H1 (cell line): ENCODE data around the gene GATD1. TPM values are rescaled to one million over a fixed set of nuclear protein-coding genes. Genes with fewer than 3 reads are reported as not detected.

Experiments used
- CTCF ChIA-PET: fragments of 300-600 bp; sonication (Branson Sonifier 250); formaldehyde crosslinking; loops from one replicate; lab custom pipeline; 2021; ENCODE audit not compliant: partially characterized antibody; lab: Charles Lee
- POLR2A ChIA-PET: fragments of 300-600 bp; sonication (Branson Sonifier 250); formaldehyde crosslinking; loops from one replicate; lab custom pipeline; 2021; ENCODE audit warnings: inconsistent platforms; ENCODE audit not compliant: partially characterized antibody; lab: Charles Lee
- DNase-seq, 2 experiments: peaks; one replicate each; pipeline versions ENCODE4 v3.0.0 to v3.0.0-alpha.2; 2010 to 2022; ENCODE audit warnings: low spot score in 2 of 2, low read depth in 1 of 2, mixed read lengths in 1 of 2
- FAIRE-seq: peaks from 2 replicates; lab custom pipeline; 2011; peaks lifted over from hg19 to GRCh38; lab: Jason Lieb, UNC
- H2AFZ ChIP-seq: 2 replicates; pipeline ENCODE4 v1.8.1; 2012; ENCODE audit warnings: low read length, inconsistent platforms
- H2AK5ac ChIP-seq: 2 replicates; pipeline ENCODE4 v1.6.1; 2013; ENCODE audit warnings: low read depth, low read length
- H2BK120ac ChIP-seq: replicated peaks from 2 replicates; pipeline ENCODE3; 2013; ENCODE audit warnings: low read depth, low read length, inconsistent platforms
- H2BK12ac ChIP-seq: 2 replicates; pipeline ENCODE4 v1.6.1; 2013; ENCODE audit warnings: low read depth, low read length
- H2BK15ac ChIP-seq: 2 replicates; pipeline ENCODE4 v1.6.1; 2013; ENCODE audit warnings: low read length
- H2BK20ac ChIP-seq: 2 replicates; pipeline ENCODE4 v1.6.1; 2013; ENCODE audit warnings: low read length
- H2BK5ac ChIP-seq: 2 replicates; pipeline ENCODE4 v1.6.1; 2013; ENCODE audit warnings: low read depth, low read length
- H3K14ac ChIP-seq: 2 replicates; pipeline ENCODE4 v1.6.1; 2013; ENCODE audit warnings: inconsistent platforms; ENCODE audit not compliant: insufficient read length
- H3K18ac ChIP-seq: 2 replicates; pipeline ENCODE4 v1.6.1; 2013; ENCODE audit warnings: low read length; ENCODE audit errors: extremely low read depth
- H3K23ac ChIP-seq: 2 replicates; pipeline ENCODE4 v1.6.1; 2013; ENCODE audit warnings: inconsistent platforms; ENCODE audit not compliant: insufficient read length
- H3K23me2 ChIP-seq: 2 replicates; pipeline ENCODE4 v1.6.1; 2013; ENCODE audit warnings: low read depth, low read length
- H3K27ac ChIP-seq: 2 replicates; pipeline ENCODE4 v1.6.1; 2011; ENCODE audit warnings: low read depth, low read length, inconsistent platforms
- H3K27me3 ChIP-seq, 4 experiments: replicated peaks in 1 of 4; 1 replicate in 1 of 4; 2 replicates in 3 of 4; pipeline versions ENCODE4 v1.6.1 to v1.8.1; 2011 to 2013; ENCODE audit warnings: low read length in 3 of 4, mild to moderate bottlenecking in 3 of 4, inconsistent platforms in 2 of 4, mixed read lengths in 2 of 4, moderate library complexity in 1 of 4; ENCODE audit not compliant: control insufficient read depth in 3 of 4, insufficient read depth in 3 of 4; ENCODE audit errors: extremely low read depth in 1 of 4
- H3K36me3 ChIP-seq, 4 experiments: 2 replicates each; pipeline versions ENCODE4 v1.6.1 to v1.8.1; 2011 to 2013; ENCODE audit warnings: mild to moderate bottlenecking in 4 of 4, low read length in 3 of 4, moderate library complexity in 2 of 4, control low read depth in 1 of 4, inconsistent platforms in 1 of 4; ENCODE audit not compliant: insufficient read depth in 4 of 4, control insufficient read depth in 2 of 4
- H3K4ac ChIP-seq: replicated peaks from 2 replicates; pipeline ENCODE3; 2013; ENCODE audit warnings: low read length, low read depth, mixed read lengths, inconsistent platforms; ENCODE audit not compliant: insufficient read length
- H3K4me1 ChIP-seq, 4 experiments: replicated peaks in 1 of 4; 1 replicate in 1 of 4; 2 replicates in 3 of 4; pipeline versions ENCODE4 v1.6.1 to v1.8.1; 2011 to 2013; ENCODE audit warnings: low read length in 3 of 4, inconsistent platforms in 2 of 4, mixed read lengths in 1 of 4; ENCODE audit not compliant: insufficient read depth in 4 of 4, control insufficient read depth in 3 of 4
- H3K4me2 ChIP-seq, 2 experiments: 2 replicates each; pipeline versions ENCODE4 v1.6.1 to v1.8.1; 2011 to 2013; ENCODE audit warnings: low read depth in 2 of 2, low read length in 2 of 2, control low read depth in 1 of 2, inconsistent platforms in 1 of 2, mild to moderate bottlenecking in 1 of 2; ENCODE audit not compliant: insufficient read depth in 1 of 2
- H3K4me3 ChIP-seq, 4 experiments: fragments of 200-600, 300-600 bp in 1 of 4; sonication (generic), shearing (Covaris generic), sonication (Bioruptor Twin) in 1 of 4; 2 replicates each; pipeline versions ENCODE4 v1.5.1 to v1.8.1; 2011 to 2016; ENCODE audit warnings: low read length in 4 of 4, low read depth in 3 of 4, control low read depth in 2 of 4, inconsistent platforms in 2 of 4, mild to moderate bottlenecking in 2 of 4, mixed read lengths in 1 of 4, moderate library complexity in 1 of 4; ENCODE audit not compliant: insufficient read depth in 2 of 4; ENCODE audit errors: extremely low read depth in 1 of 4
- H3K56ac ChIP-seq: replicated peaks from 2 replicates; pipeline ENCODE3; 2013; ENCODE audit warnings: low read depth, mild to moderate bottlenecking, mixed read lengths, low read length, inconsistent platforms; ENCODE audit not compliant: insufficient read length
- H3K79me1 ChIP-seq: 2 replicates; pipeline ENCODE4 v1.6.1; 2013; ENCODE audit warnings: low read depth, low read length, control low read depth
- H3K79me2 ChIP-seq, 2 experiments: 2 replicates each; pipeline versions ENCODE4 v1.6.1 to v1.8.1; 2012 to 2013; ENCODE audit warnings: low read length in 2 of 2, mild to moderate bottlenecking in 2 of 2, inconsistent platforms in 1 of 2; ENCODE audit not compliant: insufficient read depth in 2 of 2, control insufficient read depth in 1 of 2
- H3K9ac ChIP-seq, 4 experiments: replicated peaks in 1 of 4; 1 replicate in 1 of 4; 2 replicates in 3 of 4; pipeline versions ENCODE4 v1.6.1 to v1.8.1; 2011 to 2013; ENCODE audit warnings: low read depth in 3 of 4, low read length in 3 of 4, control low read depth in 2 of 4, mild to moderate bottlenecking in 2 of 4, moderate library complexity in 2 of 4, inconsistent platforms in 1 of 4; ENCODE audit errors: extremely low read depth in 1 of 4
- H3K9me3 ChIP-seq, 2 experiments: 2 replicates each; pipeline versions ENCODE4 v1.6.1 to v1.8.1; 2012 to 2013; ENCODE audit warnings: mild to moderate bottlenecking in 2 of 2, moderate library complexity in 2 of 2, control low read depth in 1 of 2, inconsistent platforms in 1 of 2, low read depth in 1 of 2, low read length in 1 of 2, mixed read lengths in 1 of 2; ENCODE audit not compliant: insufficient read depth in 2 of 2
- H4K20me1 ChIP-seq, 2 experiments: replicated peaks in 1 of 2; 2 replicates each; pipeline versions ENCODE3 to v1.8.1; 2011 to 2013; ENCODE audit warnings: inconsistent platforms in 2 of 2, low read length in 2 of 2, mild to moderate bottlenecking in 1 of 2; ENCODE audit not compliant: insufficient read depth in 2 of 2, control insufficient read depth in 1 of 2
- H4K5ac ChIP-seq: 2 replicates; pipeline ENCODE4 v1.6.1; 2013; ENCODE audit warnings: low read length, low read depth, mixed read lengths, inconsistent platforms; ENCODE audit not compliant: insufficient read length
- H4K8ac ChIP-seq: 2 replicates; pipeline ENCODE4 v1.8.0; 2013; ENCODE audit warnings: mild to moderate bottlenecking, moderate library complexity, low read length, inconsistent platforms; ENCODE audit not compliant: insufficient read depth; ENCODE audit errors: extremely low read depth
- H4K91ac ChIP-seq: replicated peaks from 2 replicates; pipeline ENCODE3; 2013; ENCODE audit warnings: low read length, mixed read lengths, inconsistent platforms; ENCODE audit not compliant: insufficient read length
- BACH1 ChIP-seq: IDR thresholded peaks from 2 replicates; pipeline ENCODE4 v1.6.1; 2012; ENCODE audit warnings: low read length, improper control_type of control experiment
- EZH2 ChIP-seq: fragments of 200-600 bp; sonication (generic); IDR thresholded peaks from 2 replicates; pipeline ENCODE4 v1.7.1; 2012; ENCODE audit warnings: low read depth, mild to moderate bottlenecking, moderate library complexity, low read length, inconsistent platforms; ENCODE audit not compliant: severe bottlenecking
- HDAC6 ChIP-seq: IDR thresholded peaks from one replicate; pipeline ENCODE4 v1.7.1; 2012; ENCODE audit warnings: low read depth, mild to moderate bottlenecking, inconsistent platforms, low read length, moderate library complexity
- JUND ChIP-seq: IDR thresholded peaks from 2 replicates; pipeline ENCODE4 v1.6.1; 2011; ENCODE audit warnings: mild to moderate bottlenecking, improper control_type of control experiment, low read length
- NANOG ChIP-seq: IDR thresholded peaks from 2 replicates; pipeline ENCODE4 v1.6.1; 2011; ENCODE audit warnings: low read length, low read depth, mild to moderate bottlenecking, inconsistent platforms; ENCODE audit not compliant: insufficient read depth, poor library complexity, severe bottlenecking
- POU5F1 ChIP-seq: IDR thresholded peaks from 2 replicates; pipeline ENCODE4 v1.6.1; 2011; ENCODE audit warnings: low read depth, mild to moderate bottlenecking, low read length, moderate library complexity
- YY1 ChIP-seq: IDR thresholded peaks from 2 replicates; pipeline ENCODE4 v1.6.1; 2011; ENCODE audit warnings: low read depth, mild to moderate bottlenecking, low read length
- WGBS, 2 experiments: shearing (Covaris generic) in 1 of 2; methylation state at CpG; one replicate each; pipeline versions ENCODE4 v1.1.6 to v1.1.7; 2013 to 2015; ENCODE audit warnings: low lambda C conversion rate in 2 of 2, mixed read lengths in 2 of 2, inconsistent platforms in 1 of 2, low coverage in 1 of 2, missing lambda C conversion rate in 1 of 2; ENCODE audit not compliant: insufficient replicate concordance in 2 of 2, insufficient coverage in 1 of 2, insufficient read length in 1 of 2; ENCODE audit errors: extremely low coverage in 1 of 2, missing lambda C conversion rate in 1 of 2; 5-methylcytosine and 5-hydroxymethylcytosine counted together
- polyA plus RNA-seq, 7 experiments: library from polyadenylated mRNA; depleted of rRNA in 3 of 7; stranded (reverse) in 5 of 7; unstranded in 2 of 7; fragments of >200 nt in 5 of 7; fragments of 200-250 nt in 2 of 7; gene quantifications; 1 replicate in 5 of 7; 2 replicates in 1 of 7; 4 replicates in 1 of 7; pipeline versions ENCODE4 v1.2.1 to v1.2.3, GENCODE V29; 2011 to 2013; ENCODE audit warnings: missing spikeins in 2 of 7, mixed read lengths in 2 of 7
- total RNA-seq: library from RNA; stranded (reverse); fragmentation: NEBNext Ultra II Directional; extraction: Animal tissue kit (Norgen Biotek cat#: 25700); gene quantifications from 2 replicates; pipeline ENCODE4 v1.2.1, GENCODE V29; 2021
- TF ChIP-seq, protein P1 (sequence below): IDR thresholded peaks from 2 replicates; pipeline ENCODE4 v1.6.1; 2011; ENCODE audit warnings: low read depth, mild to moderate bottlenecking, low read length; ENCODE audit not compliant: insufficient read depth
- TF ChIP-seq, protein P2 (sequence below): IDR thresholded peaks from 2 replicates; pipeline ENCODE4 v1.6.1; 2012; ENCODE audit warnings: inconsistent platforms

GATD1 gene
- total and polyA plus RNA-seq, 2 of the 8 experiments (the other 6 are each of a cell fraction or from before 2014, with no cell fraction given), result 47.5 to 54.8 TPM

DNA sequence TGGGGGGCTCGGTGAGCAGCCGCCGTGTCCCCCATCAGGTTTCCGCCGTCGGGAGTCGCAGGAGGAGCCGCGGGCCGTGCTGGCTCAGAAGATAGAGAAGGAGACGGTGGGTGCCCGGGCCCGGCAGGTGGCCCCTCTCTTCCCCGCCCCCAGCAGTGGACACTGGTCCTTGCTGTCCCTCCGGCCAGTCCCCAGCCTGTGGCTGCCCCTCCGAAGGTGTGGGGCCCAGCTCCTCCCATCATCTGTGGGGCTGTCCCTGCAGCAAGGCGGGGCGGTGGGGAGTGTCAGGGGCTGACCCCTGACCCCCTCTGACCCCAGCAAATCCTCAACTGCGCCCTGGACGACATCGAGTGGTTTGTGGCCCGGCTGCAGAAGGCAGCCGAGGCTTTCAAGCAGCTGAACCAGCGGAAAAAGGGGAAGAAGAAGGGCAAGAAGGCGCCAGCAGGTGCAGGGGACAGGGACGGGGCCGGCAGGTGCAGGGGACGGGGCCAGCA, 56.0 kb downstream of the GATD1 start:
- H3K27ac ChIP-seq, result no peak overlapping the region
- no peak overlapping the region for H2BK20ac ChIP-seq
- no peak overlapping the region for H2AK5ac ChIP-seq
- ChIA-PET CTCF (interaction anchor here (1.2 to 15.4 kb wide), 11 partner anchors 10 to 60 kb away, joined by 3 to 395 read pairs (median 8); partner anchors contain the start of genes TALDO1 and TMEM80), POLR2A (interaction anchor here (1.0 to 13.2 kb wide), 11 partner anchors 9 to 109 kb away, joined by 3 to 216 read pairs (median 4); partner anchors contain the start of genes DRD4 and TALDO1)
- H3K23me2 ChIP-seq, result peaks cover 6% of the 10 kb centered on the region; the same call in 1 of the 2 replicates
- H3K9me3 ChIP-seq, result no peaks in the 10 kb centered on the region
- H4K91ac ChIP-seq, result no peak overlapping the region
- no peaks in the 10 kb centered on the region for H4K20me1 ChIP-seq
- FAIRE-seq (no peak), DNase-seq (no peak)
- WGBS, 2 experiments, result 88% methylated on average over 24 of the region's 28 CpGs; no CpG with 5 or more reads in 1 of the 2 experiments
- H3K4me1 ChIP-seq, result peaks cover 0 to 12% (median 7%) of the 10 kb centered on the region in 4 experiments; a peak in 5 of 7 replicates
- H3K4me2 ChIP-seq, result peak overlapping the region in 1 of 2 experiments; percentile 54; a peak in 2 of 4 replicates
- H3K36me3 ChIP-seq, result no peaks in the 10 kb centered on the region
- H3K23ac ChIP-seq, result no peak overlapping the region
- TF ChIP-seq POU5F1 (no peak), BACH1 (no peak), JUND (no peak), HDAC6 (no peak), EZH2 (no peak), YY1 (no peak), NANOG (no peak)
- TF ChIP-seq, protein P1, sequence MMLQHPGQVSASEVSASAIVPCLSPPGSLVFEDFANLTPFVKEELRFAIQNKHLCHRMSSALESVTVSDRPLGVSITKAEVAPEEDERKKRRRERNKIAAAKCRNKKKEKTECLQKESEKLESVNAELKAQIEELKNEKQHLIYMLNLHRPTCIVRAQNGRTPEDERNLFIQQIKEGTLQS, result no peak
- TF ChIP-seq, protein P2, sequence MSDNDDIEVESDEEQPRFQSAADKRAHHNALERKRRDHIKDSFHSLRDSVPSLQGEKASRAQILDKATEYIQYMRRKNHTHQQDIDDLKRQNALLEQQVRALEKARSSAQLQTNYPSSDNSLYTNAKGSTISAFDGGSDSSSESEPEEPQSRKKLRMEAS, result no peak
- no peaks in the 10 kb centered on the region for H3K79me1 ChIP-seq
- peak overlapping the region in 1 of 4 experiments; percentile 49; a peak in 2 of 8 replicates for H3K4me3 ChIP-seq
- H3K56ac ChIP-seq, result no peak overlapping the region
- H3K9ac ChIP-seq, result no peak overlapping the region
- no peak overlapping the region for H2BK120ac ChIP-seq
- H4K5ac ChIP-seq, result no peak overlapping the region
- no peak overlapping the region for H2BK5ac ChIP-seq
- H2BK15ac ChIP-seq, result no peak overlapping the region
- H2BK12ac ChIP-seq, result no peak overlapping the region
- peaks cover 0 to 8% (median 8%) of the 10 kb centered on the region in 4 experiments; a peak in 4 of 7 replicates for H3K27me3 ChIP-seq
- no peak overlapping the region; the same call in 1 of the 2 replicates for H3K18ac ChIP-seq
- H2AFZ ChIP-seq, result no peak overlapping the region
- no peak overlapping the region for H3K4ac ChIP-seq
- peak overlapping the region; percentile 79; the same call in 1 of the 2 replicates for H4K8ac ChIP-seq
- no peak overlapping the region for H3K14ac ChIP-seq
- no peaks in the 10 kb centered on the region for H3K79me2 ChIP-seq
